AG20443 (cell line): ENCODE data around the gene MGAM2.

ENCODE experiments used
- DNase-seq: peaks from one replicate; pipeline ENCODE4 v3.0.0; 2012; ENCODE audit warnings: low spot score, mixed read lengths

Gene MGAM2

GRCh38 chr7:142176901-142177300, 65.4 kb downstream of the MGAM2 start:
- no peak for DNase-seq

DNA sequence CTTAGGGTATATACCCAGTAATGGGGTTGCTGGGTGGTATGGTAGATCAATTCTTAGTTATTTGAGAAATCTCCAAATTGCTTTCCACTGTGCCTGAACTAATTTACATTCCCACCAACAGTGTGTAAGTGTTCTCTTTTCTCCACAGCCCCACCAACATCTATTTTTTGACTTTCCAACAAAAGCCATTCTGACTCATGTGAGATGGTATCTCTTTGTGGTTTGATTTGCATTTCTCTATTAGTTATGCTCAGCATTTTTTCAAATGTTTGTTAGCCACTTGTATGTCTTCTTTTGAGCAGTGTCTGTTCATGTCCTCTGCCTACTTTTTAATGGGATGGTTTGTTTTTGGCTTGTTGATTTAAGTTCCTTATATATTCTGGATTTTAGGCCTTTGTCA, 66.4 kb downstream of the MGAM2 start:
- no peak for DNase-seq

DNA sequence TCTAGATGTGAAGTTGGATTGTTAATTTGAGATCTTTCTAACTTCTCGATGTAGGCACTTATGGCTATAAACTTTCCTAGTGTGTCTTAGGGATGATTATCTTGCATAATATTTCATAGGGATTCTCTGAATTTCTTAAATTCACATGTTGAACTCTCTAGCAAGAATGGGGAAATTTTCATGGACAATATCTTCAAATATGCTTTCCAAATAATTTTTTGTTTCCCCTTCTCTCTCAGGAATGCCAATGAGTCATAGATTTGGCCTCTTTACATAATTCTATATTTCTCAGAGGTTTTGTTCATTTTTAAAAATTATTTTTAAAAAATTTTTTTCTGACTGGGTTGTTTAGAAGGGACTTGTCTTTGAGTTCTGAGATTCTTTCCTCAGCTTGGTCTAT, 68.9 kb downstream of the MGAM2 start:
- DNase-seq: no peak

GRCh38 chr7:142181211-142181610, 69.7 kb downstream of the MGAM2 start:
- no peak for DNase-seq

GRCh38 chr7:142181966-142182365, 70.4 kb downstream of the MGAM2 start:
- DNase-seq: no peak

DNA sequence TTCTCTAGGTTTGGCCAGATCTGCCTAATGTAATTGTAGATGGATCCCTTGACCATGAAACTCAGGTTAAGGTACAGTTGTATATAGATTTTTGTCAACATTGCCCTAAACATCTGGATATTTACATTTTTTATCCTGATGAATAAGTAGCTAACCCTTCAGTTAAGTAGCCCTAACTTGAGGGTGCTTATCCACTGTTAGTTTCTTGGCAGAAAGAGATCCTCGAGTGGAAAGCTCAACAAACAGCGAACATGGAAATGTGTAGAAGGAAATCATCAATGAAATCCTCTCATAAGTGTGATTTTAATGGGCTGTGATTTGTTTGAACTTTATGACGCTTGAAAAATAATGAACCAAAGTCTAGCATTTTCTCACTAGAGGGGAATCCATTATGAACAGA, 73.6 kb downstream of the MGAM2 start:
- DNase-seq: no peak

DNA sequence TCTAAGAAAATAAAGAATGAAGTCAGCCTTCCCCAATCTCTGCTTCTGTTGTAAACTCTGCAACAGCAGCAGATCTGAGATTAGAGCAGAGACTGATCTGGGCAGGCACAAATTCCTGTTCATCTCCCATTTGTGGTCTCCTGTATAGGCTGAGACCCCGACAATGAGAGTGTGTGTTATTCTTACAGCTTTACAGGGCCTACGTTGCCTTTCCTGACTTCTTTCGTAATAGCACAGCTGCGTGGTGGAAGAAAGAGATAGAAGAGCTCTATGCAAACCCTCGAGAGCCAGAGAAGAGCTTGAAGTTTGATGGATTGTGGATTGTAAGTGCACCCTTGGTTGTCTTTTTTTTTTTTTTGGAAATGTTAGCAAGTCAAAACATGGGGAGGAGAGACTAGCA, 74.3 kb downstream of the MGAM2 start:
- DNase-seq: no peak

DNA sequence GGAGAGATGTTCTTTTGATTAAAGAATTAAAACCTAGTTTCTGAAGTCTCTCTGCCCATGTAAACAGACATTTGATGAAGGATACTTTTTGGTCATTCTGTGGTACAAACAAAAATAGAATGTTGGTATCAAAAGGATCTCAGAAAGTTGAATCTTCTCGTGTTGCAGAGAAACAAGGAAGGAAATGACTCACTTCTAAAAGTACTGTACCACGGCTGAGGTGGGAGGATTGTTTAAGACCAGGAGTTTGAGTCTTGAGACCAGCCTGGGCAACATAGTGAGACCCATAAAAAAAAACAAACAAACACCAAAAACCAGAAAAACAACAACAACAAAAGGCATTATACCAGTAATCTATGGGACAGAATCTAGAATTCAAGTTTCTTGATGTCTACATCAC, 76.6 kb downstream of the MGAM2 start:
- DNase-seq: no peak

DNA sequence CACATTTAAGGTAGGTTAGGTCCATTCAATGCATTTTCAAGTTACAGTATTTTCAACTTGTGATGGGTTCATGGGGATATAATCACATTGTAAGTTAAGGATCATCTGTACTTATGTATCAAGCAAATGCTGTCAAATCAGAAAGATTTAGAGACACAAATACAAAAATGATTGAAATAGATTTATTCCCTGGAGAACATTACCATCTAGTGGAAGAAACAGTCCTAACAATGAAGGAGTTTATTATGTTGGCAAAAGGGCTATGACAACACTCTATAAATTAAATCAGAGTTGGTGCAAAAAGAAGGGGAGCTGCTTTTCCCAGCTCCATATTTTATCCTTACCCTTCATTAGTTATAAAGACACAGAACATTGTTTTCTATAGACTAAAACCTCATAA, 77.3 kb downstream of the MGAM2 start:
- DNase-seq: no peak

DNA sequence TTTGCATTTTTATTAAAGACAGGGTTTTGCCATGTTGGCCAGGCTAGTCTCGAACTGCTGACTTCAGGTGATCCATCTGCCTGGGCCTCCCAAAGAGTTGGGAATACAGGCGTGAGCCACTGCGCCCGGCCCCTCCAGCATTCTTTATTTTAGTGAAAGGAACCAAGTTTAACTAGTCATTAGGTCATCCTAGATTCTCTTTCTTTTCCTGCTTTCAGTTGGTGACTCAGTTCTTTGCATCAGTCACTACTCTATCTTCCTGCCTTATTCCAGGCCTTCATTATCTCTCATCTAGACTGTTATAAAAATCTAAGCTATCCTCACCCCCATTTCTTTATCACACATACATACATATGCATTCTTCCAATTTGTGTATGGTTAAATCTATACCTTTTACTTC, 82.7 kb downstream of the MGAM2 start:
- DNase-seq: no peak

- no peak for DNase-seq
These were observed 84.7 kb downstream of the MGAM2 start for GRCh38 chr7:142196066-142196840.

DNA sequence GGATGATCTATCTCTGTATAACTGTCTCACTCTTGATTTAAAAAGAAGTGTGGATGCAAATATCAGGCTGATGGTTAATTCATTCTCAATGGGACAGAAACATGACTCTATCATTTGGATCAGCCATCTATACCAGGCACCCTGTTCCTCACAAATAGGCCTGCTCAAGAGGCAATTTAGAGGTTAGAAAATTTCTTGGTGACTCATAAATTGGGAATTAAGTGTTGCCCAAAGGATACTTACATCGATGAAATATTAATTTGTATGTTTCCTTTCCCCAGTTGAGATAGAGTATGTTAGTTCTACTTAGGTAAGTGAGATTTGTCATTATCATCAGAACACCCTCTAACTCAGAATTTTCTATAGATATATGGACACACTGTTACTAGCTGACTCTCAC, 88.7 kb downstream of the MGAM2 start:
- no peak for DNase-seq

DNA sequence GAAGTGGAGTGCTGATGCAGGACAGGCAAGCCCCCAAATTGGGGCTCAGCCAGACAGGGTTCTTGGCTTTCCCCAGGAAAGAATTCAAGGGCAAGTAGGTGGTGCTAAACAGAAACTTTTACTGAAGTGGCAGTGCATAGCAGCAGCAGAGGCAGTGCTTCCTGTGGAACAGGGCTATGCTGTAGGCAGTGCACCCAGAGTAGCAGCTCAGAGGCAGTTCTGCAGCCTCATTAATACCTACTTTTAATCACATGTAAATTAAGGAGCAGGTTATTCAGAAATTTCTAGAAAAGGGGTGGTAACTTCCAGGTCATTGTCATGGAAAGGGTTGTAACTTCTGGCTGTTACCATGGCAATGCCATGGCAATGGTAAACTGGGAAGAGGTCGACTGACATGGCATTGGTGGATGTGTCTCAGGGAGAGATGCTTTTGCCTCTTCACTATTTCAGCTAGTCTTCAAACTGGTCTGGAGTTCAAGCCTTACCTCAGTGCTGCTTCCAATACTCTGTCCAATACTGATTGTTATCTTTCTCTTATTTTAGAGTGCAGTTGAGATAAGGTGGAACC, 117.1 kb downstream of the MGAM2 start:
- no peak for DNase-seq

DNA sequence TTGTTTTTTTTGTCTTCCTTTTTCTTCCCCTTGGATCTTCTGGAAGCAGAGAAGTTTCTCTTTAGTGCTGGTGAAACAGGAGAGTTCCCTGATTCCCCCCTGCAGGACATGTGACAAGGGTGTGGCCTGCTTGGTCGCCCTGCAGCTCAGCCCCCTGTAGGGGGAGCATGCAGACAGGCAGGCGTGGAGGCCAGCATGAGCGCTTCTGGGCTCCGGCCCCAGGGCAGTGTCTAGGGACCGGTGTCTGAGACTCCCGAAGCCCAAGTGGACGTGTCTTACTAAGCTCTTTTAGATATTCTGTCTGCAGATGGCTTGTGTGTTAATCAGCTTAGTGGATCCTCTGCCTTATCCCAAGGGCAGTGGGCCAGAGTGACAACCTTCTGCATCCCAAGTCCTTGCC, 120.2 kb downstream of the MGAM2 start:
- DNase-seq: no peak

DNA sequence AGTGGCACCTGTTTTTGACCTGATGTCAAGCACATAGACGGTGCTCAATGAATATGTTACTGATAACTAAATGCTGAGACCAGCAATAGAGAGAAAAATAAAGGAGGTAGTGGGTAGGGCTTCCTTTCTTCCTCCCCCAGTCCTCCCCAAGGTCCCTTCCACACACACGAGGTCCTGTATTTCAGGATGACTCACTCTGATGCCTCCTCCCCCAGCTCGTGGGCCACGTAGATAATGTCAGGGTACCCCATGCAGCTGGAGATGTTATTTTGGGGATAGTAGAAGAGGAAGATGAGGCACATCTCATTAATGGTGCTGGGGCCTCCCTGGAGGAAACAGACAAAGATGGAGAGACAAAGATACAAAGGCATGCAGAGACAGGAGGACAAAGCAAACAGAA, 129.0 kb downstream of the MGAM2 start:
- DNase-seq: no peak

DNA sequence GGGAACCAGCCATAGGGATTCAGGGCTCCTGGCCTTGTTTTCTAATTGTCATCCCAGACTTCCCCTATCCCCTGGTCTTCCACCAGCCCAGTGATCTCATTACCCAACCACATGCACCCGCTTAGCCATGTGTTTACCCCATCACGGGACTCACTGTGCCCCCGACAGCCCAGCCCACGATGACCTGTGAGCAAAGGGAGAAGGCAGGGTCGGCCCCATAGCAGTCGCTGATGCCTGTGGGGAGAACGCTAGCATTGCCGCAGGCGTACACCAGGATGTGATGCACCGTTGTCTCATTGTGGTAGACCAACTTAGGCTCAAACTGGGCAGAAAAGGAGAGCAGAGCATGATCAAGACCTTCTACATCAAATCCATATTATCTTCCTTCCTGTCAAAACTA, 132.3 kb downstream of the MGAM2 start:
- no peak for DNase-seq

- DNase-seq: no peak
These were observed 136.9 kb downstream of the MGAM2 start for GRCh38 chr7:142248166-142249160.

- no peak for DNase-seq
These were observed 138.4 kb downstream of the MGAM2 start for GRCh38 chr7:142249918-142250317.

- no peak for DNase-seq
These were observed 139.2 kb downstream of the MGAM2 start for GRCh38 chr7:142250705-142251104.

- DNase-seq: no peak
These were observed 146.4 kb downstream of the MGAM2 start, which contains the start of gene PRSS58 for GRCh38 chr7:142257958-142258357. TSS of gene PRSS58 (minus strand) at chr7:142258058. CDS start at chr7:142257707, 351 bp downstream.

DNA sequence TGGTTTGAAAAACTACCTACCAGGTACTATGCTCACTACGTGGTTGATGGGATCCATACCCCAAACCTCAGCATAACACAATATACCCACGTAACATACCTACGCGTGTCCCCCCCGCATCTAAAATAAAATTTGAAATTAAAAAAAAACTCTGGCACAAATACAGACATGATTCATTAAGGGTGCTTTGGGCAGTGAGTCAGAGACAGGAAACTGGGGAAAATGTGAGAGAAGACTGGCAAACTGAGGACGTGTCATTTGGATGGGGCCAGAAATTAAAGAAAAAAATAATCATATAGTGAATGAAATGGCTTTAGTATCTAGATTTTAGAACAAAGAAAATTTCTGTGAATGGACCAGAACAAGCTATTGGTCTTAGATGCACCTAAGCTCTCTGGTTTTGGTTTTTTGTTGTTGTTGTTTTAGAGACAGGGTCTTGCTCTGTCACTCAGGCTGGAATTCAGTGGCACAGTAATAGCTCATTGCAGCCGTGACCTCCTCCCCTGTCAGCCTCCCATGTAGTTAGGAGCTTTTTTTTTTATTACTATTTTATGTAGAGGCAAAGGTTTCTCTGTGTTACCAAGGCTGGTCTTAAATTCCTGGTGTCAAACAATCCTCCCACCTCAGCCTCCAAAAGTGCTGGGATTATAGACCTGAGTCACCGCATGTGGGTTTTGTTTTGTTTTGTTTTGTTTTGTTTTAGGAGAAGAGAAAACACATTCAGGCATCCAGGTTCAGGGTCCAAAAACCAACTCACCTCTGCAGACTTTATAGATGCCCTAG, 152.3 kb downstream of the MGAM2 start:
- DNase-seq: no peak
